ENCODE results near the gene TMEM229B.

Gene TMEM229B

GRCh38 chr14:67515386-67516079 is 27.0 kb upstream of the TMEM229B start:
- peak; percentile 21 for DNase-seq (ENCODE audit: low spot score)

GRCh38 chr14:67514650-67515385 is 26.3 kb upstream of the TMEM229B start:
- peak; percentile 28 for DNase-seq (ENCODE audit: low spot score)

GRCh38 chr14:67514203-67514607 is 25.7 kb upstream of the TMEM229B start:
- DNase-seq (ENCODE audit: low spot score), result no peak

- DNase-seq (ENCODE audit: low spot score), result no peak
These were observed 25.1 kb upstream of the TMEM229B start for GRCh38 chr14:67513631-67514108.

- DNase-seq (ENCODE audit: low spot score), result no peak
These were observed 24.2 kb upstream of the TMEM229B start for GRCh38 chr14:67512463-67513310.

- no peak for DNase-seq (ENCODE audit: low spot score)
These were observed 22.3 kb upstream of the TMEM229B start for GRCh38 chr14:67510836-67511235.

GRCh38 chr14:67510121-67510520 is 21.6 kb upstream of the TMEM229B start:
- DNase-seq (ENCODE audit: low spot score), result no peak

- DNase-seq (ENCODE audit: low spot score), result no peak
These were observed 20.4 kb upstream of the TMEM229B start for GRCh38 chr14:67508956-67509355.

GRCh38 chr14:67505254-67505653 is 16.7 kb upstream of the TMEM229B start:
- no peak for DNase-seq (ENCODE audit: low spot score)

GRCh38 chr14:67503331-67503730 is 14.8 kb upstream of the TMEM229B start:
- no peak for DNase-seq (ENCODE audit: low spot score)

GRCh38 chr14:67502867-67503266 is 14.3 kb upstream of the TMEM229B start:
- DNase-seq (ENCODE audit: low spot score), result no peak

GRCh38 chr14:67501670-67502069 is 13.1 kb upstream of the TMEM229B start:
- DNase-seq (ENCODE audit: low spot score), result no peak

GRCh38 chr14:67500981-67501380 is 12.5 kb upstream of the TMEM229B start:
- DNase-seq (ENCODE audit: low spot score), result no peak

GRCh38 chr14:67497716-67498115 is 9.2 kb upstream of the TMEM229B start:
- no peak for DNase-seq (ENCODE audit: low spot score)

- DNase-seq (ENCODE audit: low spot score), result no peak
These were observed 8.7 kb upstream of the TMEM229B start for GRCh38 chr14:67497216-67497615.

- no peak for DNase-seq (ENCODE audit: low spot score)
These were observed 7.3 kb upstream of the TMEM229B start for GRCh38 chr14:67495827-67496226.

GRCh38 chr14:67493092-67493717 is 4.7 kb upstream of the TMEM229B start:
- no peak for DNase-seq (ENCODE audit: low spot score)

- DNase-seq (ENCODE audit: low spot score), result no peak
These were observed 4.0 kb upstream of the TMEM229B start for GRCh38 chr14:67492538-67492937.

- DNase-seq (ENCODE audit: low spot score), result no peak
These were observed 3.4 kb upstream of the TMEM229B start for GRCh38 chr14:67491741-67492507.

GRCh38 chr14:67491285-67491684 is 2.8 kb upstream of the TMEM229B start:
- DNase-seq (ENCODE audit: low spot score), result no peak

- DNase-seq (ENCODE audit: low spot score), result no peak
These were observed 1.7 kb upstream of the TMEM229B start for GRCh38 chr14:67490196-67490595.

Measured in CD4-positive, alpha-beta T cell treated with Interleukin-2 at 100 ng/mL for 4 hours (primary cell).